ENCODE measurements around the gene MGAT2.
"Not testable (repeated sequence)": the region's sequence is repeated elsewhere in the genome, so short reads cannot be mapped to it uniquely, and the experiment has no call there.

The MGAT2 gene

DNA sequence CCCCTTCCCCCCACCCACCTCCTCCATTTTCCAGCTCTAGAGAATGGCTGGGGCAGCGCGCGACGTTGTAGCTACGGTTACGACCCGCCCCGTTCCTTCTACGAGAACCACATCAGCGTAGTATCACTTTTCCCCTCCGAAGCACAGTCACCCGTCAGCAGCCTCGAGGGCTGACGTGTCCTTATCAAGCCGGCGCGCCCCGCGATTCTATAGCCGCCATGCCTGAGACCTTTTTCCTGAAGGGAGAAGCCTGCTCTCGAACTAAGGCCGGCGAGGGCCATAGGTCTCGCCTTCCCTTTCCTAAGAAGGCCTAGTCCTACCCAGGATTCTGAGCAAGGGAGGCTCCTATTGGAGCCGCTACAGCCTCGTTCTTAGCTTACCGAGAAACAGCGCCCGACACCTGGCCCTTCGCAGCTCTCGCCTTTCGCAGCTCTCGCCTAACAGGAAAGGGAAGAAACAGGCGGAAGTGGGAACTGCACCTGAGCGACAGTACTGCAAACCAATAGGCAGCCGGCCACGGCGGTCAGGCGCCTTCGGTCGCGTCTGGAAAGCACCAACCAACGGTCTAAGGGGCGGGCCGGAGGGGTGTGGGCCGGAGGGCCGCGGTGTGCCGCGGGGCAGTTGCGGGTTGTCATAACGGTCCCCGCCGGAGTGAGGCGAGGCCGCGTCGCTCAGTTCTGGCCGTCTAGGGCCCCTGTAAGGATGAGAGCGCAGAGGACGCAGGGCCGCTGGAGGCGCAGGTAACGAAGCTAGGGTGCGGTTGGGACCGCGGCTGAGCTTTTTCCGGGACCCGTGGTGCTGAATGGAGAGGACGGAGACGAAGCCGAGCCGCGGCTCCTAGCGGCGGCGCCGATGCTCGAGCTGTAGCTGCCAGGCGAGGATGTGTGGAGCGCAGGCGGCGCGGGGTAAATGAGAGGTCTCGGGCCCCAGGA is at the start of gene MGAT2, which contains the start of gene RPL36AL:
MGAT2 (plus strand) TSS at position 618 of the 932 bp plus-strand sequence. CDS start 470 bp downstream, outside the sequence.
RPL36AL (minus strand) TSS at position 445 of the 932 bp plus-strand sequence. CDS start 1,522 bp downstream, outside the sequence.
- peak; percentile 96 for DNase-seq (ENCODE audit: insufficient read length, low spot score)
- peak; percentile 76 for FAIRE-seq

DNA sequence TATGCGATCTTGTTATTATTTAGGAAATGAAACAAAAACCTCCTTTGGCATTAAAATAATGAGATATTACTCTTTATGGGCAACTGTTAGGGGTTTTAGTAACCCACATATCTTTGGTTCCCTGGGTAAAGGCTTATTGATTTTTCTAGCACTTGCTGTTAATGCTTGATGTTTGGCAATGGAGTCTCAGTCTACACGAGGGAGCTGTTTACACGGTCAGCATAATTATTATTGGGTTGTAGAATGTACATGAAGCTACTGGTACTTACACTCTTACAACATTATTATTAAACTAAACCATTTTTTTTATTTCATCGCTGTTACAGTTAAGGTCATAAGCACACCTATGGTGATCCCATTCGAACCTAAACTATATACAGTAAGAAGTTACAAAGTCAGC is 46.6 kb upstream of the MGAT2 start:
- DNase-seq (ENCODE audit: insufficient read length, low spot score) (no peak), FAIRE-seq (no peak)

DNA sequence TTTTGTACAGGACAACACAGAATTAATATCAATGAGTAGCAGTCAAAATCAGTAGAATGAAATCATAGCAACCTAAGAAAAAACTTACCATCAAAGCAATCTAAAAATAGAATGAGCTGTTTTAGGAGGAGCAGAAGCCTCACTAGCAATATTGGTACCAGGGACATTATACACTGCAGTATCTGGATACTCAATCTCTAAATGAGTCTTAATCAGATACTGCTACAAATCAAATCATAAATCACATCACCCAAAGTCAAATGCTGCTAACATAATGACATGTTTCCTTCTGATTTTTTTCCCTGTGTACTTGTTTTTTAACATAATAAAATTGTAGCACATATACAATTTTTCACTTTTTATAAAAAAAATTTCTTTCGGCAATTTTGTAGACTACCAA is 42.5 kb upstream of the MGAT2 start:
- FAIRE-seq = no peak

DNA sequence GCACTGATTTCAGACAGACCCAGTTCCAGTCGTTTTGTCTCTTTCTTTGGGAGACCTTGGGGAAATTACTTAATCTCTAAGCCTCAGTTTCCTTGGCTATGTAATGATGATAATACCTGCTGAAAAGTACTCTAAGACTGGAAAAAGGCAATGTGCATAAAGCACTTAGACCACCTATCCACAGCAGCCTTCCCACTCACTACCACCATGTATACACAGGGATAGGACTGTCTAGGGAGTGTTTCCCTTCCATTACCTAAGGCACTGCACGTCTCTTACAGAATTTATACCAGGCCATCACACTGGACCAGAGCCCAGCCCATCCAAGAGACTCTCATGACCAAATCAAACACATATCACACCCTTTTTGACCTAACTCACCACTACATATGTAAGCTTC is 40.8 kb upstream of the MGAT2 start:
- DNase-seq (ENCODE audit: insufficient read length, low spot score) = no peak
- no peak for FAIRE-seq

More for the DNA sequence above, 42.5 kb upstream of the MGAT2 start:
- DNase-seq (ENCODE audit: insufficient read length, low spot score) = no peak

DNA sequence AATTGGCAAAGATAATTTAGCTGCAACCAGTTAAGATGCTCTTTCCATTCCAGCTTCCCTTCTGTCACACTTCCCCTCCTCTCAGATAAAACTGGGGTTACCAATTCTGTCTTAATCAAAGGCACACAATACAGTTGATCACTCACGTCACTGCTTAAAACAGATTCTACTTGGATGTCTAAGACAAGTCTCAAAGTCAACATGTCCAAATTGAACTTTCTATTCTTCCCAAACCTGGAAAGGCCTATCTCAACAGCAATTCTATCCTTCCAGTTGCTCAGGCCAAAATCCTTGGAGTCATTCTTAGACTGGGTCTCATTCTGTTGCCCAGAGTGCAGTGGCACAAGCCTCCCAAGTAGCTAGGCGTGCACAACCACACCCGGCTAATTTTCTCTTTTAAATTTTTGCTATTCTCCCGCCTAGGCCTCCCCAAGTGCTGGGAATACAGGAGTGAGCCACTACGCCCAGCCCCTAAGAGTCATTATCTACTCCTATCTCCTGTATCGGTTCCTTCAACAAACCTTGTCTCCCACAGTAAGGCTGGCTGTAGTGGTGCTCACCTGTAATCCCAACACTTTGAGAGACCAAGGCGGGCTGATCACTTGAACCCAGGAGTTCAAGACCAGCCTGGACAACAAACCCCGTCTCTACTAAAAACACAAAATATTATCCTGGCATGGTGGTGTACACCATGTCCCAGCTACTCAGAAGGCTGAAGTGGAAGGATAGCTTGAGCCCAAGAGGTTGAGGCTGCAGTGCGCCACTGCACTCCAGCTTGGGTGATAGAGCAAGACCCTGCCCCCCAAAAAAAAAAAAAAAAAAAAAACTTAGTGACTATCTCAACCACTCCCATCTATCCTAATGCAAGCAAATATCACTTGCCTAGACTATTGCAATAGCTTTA is 39.1 kb upstream of the MGAT2 start:
- DNase-seq (ENCODE audit: insufficient read length, low spot score) (no peak), FAIRE-seq (no peak)

DNA sequence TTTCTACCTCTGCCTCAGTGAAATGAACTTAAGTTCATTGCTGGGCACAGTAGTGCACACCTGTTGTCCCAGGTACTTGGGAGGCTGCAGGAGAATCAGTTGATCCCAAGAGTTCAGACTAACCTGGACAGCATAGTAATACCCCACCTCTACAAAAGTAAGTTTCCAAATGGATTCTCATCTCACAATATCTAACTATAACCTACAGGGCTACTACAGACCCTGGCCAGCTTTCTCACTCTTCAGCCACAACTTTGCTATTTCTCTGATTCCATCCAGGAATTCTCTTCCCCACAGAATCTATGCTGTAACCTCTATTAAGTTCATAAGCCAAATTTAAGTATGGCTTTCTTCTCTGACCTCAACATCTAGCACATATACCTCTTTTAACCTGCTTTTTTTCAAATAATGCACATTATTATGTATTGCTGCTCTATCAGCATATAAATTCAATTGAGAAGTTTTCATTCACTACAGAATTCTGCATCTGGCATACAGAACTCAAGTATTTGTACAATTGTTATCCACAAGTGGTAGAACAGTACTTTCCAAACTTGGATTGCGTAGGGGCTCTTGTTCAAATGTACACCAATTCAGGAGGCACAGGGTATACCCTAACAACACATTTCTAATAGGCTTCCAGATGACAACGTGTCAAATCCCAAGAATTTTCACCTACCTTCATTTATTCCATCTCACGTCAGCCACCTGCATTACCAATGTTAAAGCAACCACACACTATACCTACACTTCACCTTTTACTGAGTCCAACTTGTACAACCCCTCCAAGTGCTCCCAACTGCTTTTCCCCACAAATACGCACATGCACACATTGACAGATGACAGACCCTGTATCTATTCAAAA is 38.3 kb upstream of the MGAT2 start:
- DNase-seq (ENCODE audit: insufficient read length, low spot score) (no peak), FAIRE-seq (no peak)

DNA sequence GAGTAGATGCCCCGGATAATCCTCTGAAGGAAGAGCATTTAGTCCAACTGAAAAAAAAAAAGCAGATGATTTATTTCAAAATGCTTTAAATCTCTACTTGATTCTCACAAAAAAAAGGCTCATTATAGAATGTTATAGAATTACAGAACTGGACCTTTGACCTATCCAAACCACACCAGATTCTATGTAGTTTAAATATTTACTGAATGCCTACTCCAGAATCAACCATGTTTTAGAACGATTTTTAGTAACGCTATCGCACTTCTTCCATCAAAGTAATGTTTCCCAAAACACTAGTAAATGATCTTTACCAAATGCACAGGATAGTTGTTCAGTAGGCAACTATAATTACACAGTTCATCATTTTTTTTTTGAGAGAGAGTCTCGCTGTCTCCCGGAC is 37.0 kb upstream of the MGAT2 start:
- FAIRE-seq (no peak), DNase-seq (ENCODE audit: insufficient read length, low spot score) (no peak)

DNA sequence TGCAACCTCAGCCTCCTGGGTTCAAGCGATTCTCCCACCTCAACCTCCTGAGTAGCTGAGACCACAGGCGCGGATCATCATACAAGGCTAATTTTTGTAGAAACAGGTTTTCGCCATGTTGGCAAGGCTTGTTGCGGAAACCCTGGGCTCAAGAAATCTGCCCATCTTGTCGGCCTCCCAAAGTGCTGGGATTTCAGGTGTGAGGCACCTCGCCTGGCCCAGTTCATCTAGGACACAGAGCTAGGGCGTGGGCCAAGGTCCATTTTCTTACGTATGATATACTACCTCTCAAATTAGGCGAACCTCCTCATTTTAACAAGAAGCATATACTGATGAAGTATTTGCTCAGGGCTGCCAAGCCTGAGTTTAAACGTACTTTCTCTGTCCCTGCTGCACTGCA is 36.5 kb upstream of the MGAT2 start:
- DNase-seq (ENCODE audit: insufficient read length, low spot score) = no peak
- FAIRE-seq = no peak

DNA sequence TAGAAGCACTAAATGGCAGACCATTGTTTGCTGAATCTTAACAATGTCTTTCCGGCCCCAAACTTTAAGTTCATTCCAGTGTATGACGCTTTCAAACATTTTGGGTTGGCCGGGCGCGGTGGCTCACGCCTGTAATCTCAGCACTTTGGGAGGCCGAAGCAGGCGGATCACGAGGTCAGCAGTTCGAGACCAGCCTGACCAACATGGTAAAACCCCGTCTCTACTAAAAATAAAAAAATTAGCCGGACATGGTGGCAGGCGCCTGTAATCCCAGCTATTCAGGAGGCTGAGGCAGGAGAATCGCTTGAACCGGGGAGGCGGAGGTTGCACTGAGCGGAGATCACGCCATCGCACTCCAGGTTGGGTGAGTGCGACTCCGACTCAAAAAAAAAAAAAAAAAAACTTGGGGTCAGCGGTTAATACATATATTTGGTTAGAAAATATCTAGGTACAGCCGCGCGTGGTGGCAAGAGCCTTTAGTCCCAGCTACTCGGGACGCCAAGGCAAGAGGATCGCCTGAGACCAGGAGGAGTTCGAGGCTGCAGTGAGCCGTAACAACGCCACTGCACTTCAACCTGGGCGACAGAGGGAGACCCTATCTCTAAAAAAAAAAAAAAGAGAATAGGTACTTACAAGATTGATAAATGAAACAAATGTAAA is 35.5 kb upstream of the MGAT2 start:
- not testable (repeated sequence) for DNase-seq (ENCODE audit: insufficient read length, low spot score); FAIRE-seq

DNA sequence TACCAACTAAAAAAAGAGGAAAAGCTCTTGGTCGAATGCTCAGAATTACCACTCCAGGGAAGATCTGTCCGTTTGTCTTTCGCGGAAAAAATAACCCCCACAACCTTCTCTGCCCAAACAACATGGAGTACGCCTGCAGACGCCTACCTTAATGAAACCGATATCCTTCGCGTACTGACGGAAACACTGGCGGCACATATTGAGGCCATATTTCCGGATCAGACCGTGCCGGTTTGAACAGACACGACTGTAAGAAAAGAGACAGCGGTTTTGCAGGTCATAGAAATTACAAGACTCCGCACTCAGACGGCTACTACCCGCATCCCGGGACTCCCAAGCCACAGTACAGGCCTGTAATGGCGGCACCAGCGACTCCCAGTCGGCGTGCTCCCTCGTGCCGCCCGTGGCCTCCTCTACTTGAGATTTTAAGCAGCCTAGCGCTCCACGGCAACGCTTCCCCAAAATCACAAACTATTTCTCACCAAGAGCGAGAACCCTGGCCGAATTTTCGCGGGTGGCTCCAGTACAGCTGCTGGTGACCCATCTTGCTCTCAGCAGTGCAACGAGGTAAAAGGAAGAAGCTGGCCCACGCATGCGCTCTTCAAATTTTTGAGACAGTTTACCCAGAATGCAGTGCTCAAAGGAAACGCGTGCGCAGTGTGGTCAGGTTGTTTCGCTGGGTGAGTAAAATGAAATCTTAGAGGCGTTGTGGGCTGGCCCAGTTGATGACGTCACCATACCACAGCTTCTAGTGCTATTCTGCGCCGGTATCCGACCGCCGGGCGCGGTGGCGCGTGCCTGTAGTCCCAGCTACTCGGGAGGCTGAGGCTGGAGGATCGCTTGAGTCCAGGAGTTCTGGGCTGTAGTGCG is 34.6 kb upstream of the MGAT2 start, which contains the start of gene RPS29:
RPS29 (minus strand) TSS at position 578 of the 870 bp plus-strand sequence; CDS start at position 544, 34 bp downstream.
- DNase-seq (ENCODE audit: insufficient read length, low spot score) = peak; percentile 86
- FAIRE-seq = peak; percentile 42

DNA sequence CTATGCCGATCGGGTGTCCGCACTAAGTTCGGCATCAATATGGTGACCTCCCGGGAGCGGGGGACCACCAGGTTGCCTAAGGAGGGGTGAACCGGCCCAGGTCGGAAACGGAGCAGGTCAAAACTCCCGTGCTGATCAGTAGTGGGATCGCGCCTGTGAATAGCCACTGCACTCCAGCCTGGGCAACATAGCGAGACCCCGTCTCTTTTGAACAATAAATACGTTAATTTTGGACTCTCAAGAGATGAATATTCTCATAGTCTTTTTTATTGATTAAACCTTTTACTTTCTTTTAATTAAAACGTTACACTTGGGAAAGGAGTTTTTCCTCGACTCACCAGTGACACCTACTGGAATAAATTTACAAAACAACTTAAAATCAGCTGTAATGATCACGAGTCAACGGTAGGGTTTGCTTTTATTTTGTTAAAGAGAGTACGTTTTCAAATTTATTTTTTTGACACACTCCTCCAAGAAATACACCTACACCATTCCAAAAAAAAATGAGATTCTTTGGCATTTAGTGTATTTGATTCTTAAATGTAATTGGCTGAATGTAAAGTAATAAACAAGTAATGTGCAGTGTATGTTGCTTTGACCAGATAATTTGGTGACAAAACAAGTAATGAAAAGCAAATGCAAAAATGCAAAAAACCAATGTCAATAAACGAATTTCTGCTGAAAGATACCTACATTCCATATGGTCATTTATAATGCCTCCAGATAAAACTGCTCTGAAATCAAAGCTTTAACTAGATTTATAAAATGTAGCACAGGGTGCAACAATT is 33.7 kb upstream of the MGAT2 start:
- FAIRE-seq = no peak

DNA sequence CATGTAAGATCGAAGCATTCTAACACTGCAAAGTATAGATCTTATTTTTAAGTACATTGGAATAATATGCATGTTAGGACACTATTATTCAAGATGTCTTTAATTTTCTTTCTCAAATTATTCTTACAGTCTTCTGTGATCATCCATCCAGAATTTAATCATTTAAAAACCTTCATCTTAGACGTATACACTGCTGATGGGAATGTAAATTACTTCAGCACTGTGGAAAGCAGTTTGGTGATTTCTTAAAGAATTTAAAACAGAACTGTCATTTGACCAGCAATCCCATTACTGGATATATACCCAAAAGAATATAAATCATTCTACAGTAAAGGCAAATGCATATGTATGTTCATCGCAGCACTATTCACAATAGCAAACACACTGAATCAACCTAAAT is 31.2 kb upstream of the MGAT2 start:
- no peak for DNase-seq (ENCODE audit: insufficient read length, low spot score)
- no peak for FAIRE-seq

More for the DNA sequence above, 33.7 kb upstream of the MGAT2 start:
- DNase-seq (ENCODE audit: insufficient read length, low spot score) = no peak

DNA sequence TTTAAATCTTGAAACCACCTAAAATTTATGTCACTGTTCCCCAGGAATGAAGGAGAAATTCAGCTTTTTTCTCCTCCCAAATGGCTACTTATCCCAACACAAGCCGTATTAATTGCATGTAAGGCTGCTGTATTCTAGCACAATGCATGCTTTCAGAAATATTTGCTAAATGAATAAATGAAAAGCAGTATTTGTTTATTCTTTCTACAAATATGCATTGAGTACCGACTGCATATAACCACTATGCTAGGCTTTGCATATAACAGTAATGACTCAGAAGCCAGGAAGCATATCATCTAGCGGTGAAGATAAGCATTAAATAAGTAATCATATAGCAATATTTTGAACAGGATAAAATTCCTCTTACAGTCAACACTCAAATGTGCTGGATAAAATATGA is 27.6 kb upstream of the MGAT2 start:
- FAIRE-seq = no peak
- DNase-seq (ENCODE audit: insufficient read length, low spot score) = no peak

DNA sequence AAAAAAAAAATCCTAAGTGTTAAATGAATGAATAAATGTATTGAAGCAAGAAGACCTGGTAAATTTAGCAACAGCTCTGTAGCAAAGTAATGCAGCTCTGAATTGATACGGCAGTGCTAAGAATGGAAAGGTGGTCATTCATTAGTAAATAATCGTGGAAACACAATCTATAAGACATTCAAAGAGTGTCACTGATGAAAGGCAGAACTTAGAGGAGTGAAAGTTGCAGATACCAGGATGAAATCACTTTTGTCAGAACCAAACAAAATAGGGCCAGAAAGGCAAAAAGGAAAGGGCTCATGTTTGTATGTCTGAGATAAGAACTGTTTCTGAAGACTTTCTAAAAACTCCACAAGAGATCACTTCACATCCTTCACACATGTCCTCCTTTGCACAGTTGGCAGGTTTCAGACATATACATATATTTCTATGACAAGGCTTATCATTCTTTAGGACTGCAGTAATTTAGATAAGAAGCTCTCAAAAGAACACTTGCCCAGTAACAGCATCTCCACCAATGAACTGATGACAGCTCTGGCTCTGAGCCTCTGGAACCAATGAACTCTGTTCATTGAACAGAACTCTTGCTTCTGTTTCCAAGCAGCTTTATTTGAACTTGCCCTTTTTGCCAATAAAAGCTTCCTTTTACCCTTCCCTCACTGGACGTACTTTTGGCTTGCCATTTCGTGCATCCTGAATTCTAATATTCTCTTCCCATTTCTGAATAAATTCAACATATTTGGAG is 26.1 kb upstream of the MGAT2 start:
- FAIRE-seq (no peak), DNase-seq (ENCODE audit: insufficient read length, low spot score) (no peak)

DNA sequence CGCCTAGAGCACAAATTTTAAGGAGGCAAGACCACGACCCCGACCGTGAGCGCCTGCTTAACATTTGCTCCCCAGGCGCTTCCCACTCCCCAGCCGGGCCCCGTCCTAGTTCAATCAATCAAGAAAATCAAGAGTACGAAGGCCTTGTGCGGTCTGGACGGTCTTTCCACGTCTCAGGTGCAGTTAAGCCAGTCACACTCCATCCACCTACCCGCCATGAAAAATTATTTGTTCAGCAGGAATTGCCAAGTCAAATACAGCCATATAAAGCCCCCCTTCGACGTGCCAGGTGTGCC is 22.5 kb upstream of the MGAT2 start:
- FAIRE-seq (no peak), DNase-seq (ENCODE audit: insufficient read length, low spot score) (no peak)

DNA sequence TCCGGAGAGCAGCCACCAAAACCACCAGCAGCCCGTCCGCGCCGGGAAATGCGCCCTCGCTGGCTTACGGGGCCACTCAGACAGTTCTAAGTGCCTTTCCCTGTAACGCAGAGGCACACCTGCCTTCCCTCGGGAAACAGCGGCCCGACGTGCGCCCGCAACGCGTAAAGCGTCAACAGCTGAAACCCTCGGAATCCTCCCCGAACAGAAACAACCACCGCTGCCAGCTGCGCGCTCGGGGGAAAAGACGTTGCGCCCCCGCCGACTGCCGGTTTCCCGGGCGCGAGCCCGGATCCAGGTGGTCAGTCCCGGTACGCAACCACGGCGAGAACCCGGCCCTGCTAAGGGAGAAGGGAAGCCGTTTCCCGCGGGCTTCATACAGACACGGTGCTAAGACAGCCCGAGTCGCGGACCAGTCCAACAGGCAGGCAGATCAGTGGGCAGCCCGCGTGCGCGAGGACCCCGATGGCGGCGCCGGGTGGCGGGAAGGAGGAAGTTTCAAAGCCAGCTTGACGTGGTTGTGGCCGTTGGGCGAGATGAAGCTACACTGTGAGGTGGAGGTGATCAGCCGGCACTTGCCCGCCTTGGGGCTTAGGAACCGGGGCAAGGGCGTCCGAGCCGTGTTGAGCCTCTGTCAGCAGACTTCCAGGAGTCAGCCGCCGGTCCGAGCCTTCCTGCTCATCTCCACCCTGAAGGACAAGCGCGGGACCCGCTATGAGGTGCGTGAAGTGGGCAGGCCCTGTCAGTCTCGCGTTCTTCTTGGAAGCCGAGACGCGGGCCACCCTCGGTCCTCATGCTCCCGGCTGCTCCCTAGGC is 21.9 kb upstream of the MGAT2 start, which contains the start of gene LRR1:
LRR1 (plus strand) TSS at position 456 of the 816 bp plus-strand sequence; CDS start at position 537, 81 bp downstream.
- peak; percentile 57 for DNase-seq (ENCODE audit: insufficient read length, low spot score)
- peak; percentile 68 for FAIRE-seq
